ENCODE measurements around the gene VAV1.
"Not testable (repeated sequence)": the region's sequence is repeated elsewhere in the genome, so short reads cannot be mapped to it uniquely, and the experiment has no call there.

The VAV1 gene

DNA sequence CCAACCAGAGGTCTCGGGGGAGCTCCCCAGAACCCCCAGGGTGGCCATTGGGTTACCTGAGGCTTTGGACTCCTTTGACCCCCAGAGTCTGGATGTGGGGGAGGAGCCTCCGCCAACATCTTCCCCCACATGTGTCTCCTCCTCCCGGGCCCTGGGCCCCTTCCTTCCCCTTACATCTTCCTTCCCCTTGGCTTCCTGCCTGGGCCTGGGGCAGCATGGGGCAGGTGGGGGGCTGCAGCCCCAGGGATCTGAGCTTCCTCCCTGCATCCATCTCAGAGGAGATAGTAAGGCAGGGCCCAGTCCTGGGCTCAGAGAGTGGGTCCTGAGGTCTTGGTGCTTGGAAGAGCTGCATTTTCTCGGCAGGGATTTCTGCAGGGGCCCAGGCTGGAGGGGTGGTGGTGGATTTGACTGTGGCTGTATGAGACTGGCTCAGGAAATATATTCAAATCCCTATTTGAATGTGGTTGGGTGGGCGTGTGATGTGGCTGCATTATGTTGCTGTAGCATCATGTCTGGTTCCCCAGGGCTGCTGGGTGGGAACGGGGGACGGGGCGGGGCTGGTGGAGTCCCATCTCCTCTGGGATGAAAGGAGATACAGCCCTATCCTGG, 919 bp downstream of the VAV1 start:
- Histone ChIP-seq H3K4me3 (ENCODE audit: low read length) (no peak overlapping the region), H2AFZ (ENCODE audit: low read depth, low read length) (no peak overlapping the region), H3K36me3 (ENCODE audit: insufficient read depth, low read length) (no peaks in the 10 kb centered on the region), H3K27me3 (ENCODE audit: insufficient read depth, low read length) (peaks cover under 1% of the 10 kb centered on the region), H3K4me1 (ENCODE audit: insufficient read depth, low read length) (no peaks in the 10 kb centered on the region), H3K9me3 (ENCODE audit: low read length) (no peaks in the 10 kb centered on the region)

DNA sequence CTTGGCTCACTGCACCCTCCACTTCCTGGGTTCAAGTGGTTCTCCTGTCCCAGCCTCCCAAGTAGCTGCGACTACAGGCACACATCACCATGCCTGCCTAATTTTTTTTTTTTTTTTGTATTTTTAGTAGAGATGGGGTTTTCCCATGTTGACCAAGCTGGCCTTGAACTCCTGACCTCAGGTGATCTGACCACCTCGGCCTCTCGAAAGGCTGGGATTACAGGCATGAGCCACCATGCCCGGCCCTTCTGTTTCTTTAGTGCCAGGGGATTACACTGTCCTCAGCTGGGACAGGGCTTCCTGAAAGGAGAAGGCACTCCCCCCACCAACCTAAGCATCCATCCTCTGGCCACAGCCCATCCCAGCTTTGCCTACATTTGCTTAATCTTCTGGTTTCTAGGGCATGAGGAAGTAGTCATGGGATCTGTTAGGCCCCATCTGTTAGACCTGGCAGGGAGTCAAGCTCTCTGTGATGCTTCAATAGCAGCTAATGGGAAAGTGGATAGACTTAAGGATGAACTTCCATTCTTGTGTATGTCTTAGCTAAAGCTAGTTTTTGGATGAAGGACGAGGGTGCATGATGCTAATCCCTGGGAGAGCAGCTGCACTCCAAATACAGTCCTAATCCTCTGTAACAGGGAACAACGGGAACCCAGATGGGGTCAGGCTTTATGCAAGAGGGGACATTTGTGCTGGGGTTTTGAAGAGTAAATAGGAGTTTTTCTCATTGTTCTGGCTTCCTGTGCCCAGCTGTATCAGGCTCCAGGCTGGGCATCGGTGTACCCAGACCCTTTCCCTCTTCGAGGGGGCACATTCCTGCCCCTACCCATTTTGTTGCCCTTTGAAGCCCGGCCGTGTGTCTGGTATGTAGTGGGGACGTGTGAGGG, 2.6 kb downstream of the VAV1 start:
- Histone ChIP-seq H3K4me1 (ENCODE audit: insufficient read depth, low read length) (no peaks in the 10 kb centered on the region), H3K27me3 (ENCODE audit: insufficient read depth, low read length) (no peaks in the 10 kb centered on the region), H3K36me3 (ENCODE audit: insufficient read depth, low read length) (no peaks in the 10 kb centered on the region), H2AFZ (ENCODE audit: low read depth, low read length) (no peak overlapping the region), H3K4me3 (ENCODE audit: low read length) (no peak overlapping the region), H3K9me3 (ENCODE audit: low read length) (no peaks in the 10 kb centered on the region)

DNA sequence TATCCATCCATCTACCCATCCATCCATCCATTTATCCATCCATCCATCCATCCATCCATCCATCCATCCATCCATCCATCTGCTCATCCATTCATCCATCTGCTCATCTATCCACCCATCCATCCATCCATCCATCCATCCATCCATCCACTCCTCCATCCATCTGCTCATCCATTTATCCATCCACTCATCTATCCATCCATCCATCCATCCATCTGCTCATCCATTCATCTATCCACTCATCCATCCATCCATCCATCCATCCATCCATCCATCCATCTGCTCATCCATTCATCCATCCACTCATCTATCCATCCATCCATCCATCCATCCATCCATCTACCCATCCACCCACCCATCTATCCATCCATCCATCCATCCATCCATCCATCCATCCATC, 3.5 kb downstream of the VAV1 start:
- not testable (repeated sequence) for H3K4me1 ChIP-seq (ENCODE audit: insufficient read depth, low read length); H3K4me3 ChIP-seq (ENCODE audit: low read length); H2AFZ ChIP-seq (ENCODE audit: low read depth, low read length)

DNA sequence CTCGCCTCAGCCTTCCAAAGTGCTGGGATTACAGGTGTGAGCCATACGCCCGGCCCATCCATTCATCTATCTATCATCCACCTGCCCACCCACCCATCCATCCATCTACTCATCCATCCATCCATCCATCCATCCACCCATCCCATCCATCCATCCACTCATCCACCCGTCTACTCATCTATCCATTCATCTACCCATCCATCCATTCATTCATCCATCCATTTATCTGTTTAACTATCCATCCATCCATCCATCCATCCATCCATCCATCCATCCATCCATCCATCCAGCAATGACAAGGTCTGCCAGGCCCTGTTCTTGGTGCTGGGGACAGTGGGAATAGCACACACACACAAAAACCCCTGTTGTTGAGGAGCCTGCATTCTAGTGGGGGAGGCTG, 4.5 kb downstream of the VAV1 start:
- no peak overlapping the region for H3K4me3 ChIP-seq (ENCODE audit: low read length)
- no peaks in the 10 kb centered on the region for H3K36me3 ChIP-seq (ENCODE audit: insufficient read depth, low read length)
- H3K9me3 ChIP-seq (ENCODE audit: low read length): no peaks in the 10 kb centered on the region
- H3K27me3 ChIP-seq (ENCODE audit: insufficient read depth, low read length): no peaks in the 10 kb centered on the region
- H3K4me1 ChIP-seq (ENCODE audit: insufficient read depth, low read length): no peaks in the 10 kb centered on the region
- no peak overlapping the region for H2AFZ ChIP-seq (ENCODE audit: low read depth, low read length)

More for the DNA sequence above, 3.5 kb downstream of the VAV1 start:
- not testable (repeated sequence) for H3K36me3 ChIP-seq (ENCODE audit: insufficient read depth, low read length); H3K9me3 ChIP-seq (ENCODE audit: low read length); H3K27me3 ChIP-seq (ENCODE audit: insufficient read depth, low read length)

DNA sequence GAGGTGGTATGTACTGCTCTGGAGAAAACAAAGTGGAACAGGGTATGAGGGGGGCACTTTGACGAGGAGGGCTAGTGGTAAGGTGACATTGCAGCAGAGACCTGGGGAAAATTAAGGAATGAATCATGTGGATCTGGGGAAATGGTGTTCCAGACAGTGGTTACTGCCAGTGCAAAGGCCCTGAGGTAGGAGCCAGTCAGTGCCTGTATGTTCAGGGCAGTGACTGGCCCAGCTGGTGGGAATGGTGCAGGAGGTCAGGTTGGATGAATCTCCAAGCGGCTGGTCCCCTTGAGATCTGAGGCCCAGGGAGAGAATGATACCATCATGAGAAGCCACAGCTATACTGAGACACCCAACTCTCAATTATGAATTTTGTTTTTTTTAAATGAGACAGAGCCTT, 4.9 kb downstream of the VAV1 start:
- H3K27me3 ChIP-seq (ENCODE audit: insufficient read depth, low read length): no peaks in the 10 kb centered on the region
- no peaks in the 10 kb centered on the region for H3K36me3 ChIP-seq (ENCODE audit: insufficient read depth, low read length)
- H3K4me1 ChIP-seq (ENCODE audit: insufficient read depth, low read length): no peaks in the 10 kb centered on the region
- no peak overlapping the region for H3K4me3 ChIP-seq (ENCODE audit: low read length)
- H2AFZ ChIP-seq (ENCODE audit: low read depth, low read length): no peak overlapping the region
- H3K9me3 ChIP-seq (ENCODE audit: low read length): no peaks in the 10 kb centered on the region

DNA sequence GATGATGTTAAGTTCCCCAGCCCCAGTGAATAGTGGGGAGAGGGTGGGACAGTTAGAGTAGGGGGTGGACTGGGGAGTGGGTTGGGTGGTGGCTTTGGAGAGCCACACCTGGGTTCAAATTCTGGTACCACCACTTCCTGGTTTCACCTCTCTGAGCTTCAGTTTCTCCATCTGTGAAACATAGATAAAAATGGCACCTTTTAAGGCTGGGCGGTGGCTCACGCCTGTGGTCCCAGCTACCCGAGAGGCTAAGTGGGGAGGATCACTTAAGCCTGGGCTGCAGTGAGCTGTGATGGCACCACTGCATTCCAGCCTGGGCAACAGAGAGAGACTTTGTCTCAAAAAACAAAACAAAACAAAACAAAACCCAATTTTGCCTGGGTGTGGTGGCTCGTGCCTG, 5.9 kb downstream of the VAV1 start:
- Histone ChIP-seq H3K4me3 (ENCODE audit: low read length) (no peak overlapping the region), H3K27me3 (ENCODE audit: insufficient read depth, low read length) (no peaks in the 10 kb centered on the region), H2AFZ (ENCODE audit: low read depth, low read length) (no peak overlapping the region), H3K9me3 (ENCODE audit: low read length) (no peaks in the 10 kb centered on the region), H3K36me3 (ENCODE audit: insufficient read depth, low read length) (no peaks in the 10 kb centered on the region), H3K4me1 (ENCODE audit: insufficient read depth, low read length) (no peaks in the 10 kb centered on the region)

DNA sequence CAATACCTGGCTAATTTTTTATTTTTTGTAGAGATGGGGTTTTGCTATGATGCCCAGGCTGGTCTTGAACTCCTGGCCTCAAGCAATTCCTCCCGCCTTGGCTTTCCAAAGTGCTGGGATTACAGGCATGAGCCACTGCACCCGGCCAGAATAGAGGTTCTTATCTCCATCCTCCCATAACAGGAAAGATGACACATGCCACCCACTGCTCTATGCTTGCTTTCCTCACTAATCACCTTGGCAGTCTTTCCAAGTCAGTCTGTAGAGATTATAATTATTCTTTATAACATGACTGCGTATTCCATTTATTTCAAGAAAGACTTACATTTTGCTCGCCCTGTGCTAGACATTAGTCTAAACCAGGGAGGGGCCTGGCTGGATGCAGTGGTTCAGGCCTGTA, 6.7 kb downstream of the VAV1 start:
- no peaks in the 10 kb centered on the region for H3K36me3 ChIP-seq (ENCODE audit: insufficient read depth, low read length)
- no peak overlapping the region for H3K4me3 ChIP-seq (ENCODE audit: low read length)
- no peaks in the 10 kb centered on the region for H3K9me3 ChIP-seq (ENCODE audit: low read length)
- no peak overlapping the region for H2AFZ ChIP-seq (ENCODE audit: low read depth, low read length)
- H3K27me3 ChIP-seq (ENCODE audit: insufficient read depth, low read length): no peaks in the 10 kb centered on the region
- H3K4me1 ChIP-seq (ENCODE audit: insufficient read depth, low read length): no peaks in the 10 kb centered on the region

DNA sequence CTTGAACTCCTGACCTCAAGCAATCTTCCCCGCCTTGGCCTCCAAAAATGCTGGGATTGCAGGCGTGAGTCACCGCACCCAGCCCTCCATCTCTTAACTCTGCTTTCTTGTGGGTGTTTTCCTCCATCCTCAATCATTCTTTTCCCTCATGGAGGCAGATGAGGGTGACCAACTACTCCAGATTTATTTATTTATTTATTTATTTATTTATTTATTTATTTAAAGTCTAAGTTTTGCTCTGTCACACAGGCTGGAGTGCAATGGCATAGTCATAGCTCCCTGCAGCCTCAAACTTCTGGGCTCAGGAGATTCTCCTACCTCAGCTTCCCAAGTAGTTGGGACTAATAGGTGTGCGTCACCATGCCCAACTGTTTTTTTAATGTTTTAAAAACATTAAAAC, 14.9 kb downstream of the VAV1 start:
- no peak overlapping the region for H3K4me3 ChIP-seq (ENCODE audit: low read length)
- H3K27me3 ChIP-seq (ENCODE audit: insufficient read depth, low read length): no peaks in the 10 kb centered on the region
- no peak overlapping the region for H2AFZ ChIP-seq (ENCODE audit: low read depth, low read length)
- no peaks in the 10 kb centered on the region for H3K4me1 ChIP-seq (ENCODE audit: insufficient read depth, low read length)
- H3K36me3 ChIP-seq (ENCODE audit: insufficient read depth, low read length): no peaks in the 10 kb centered on the region
- H3K9me3 ChIP-seq (ENCODE audit: low read length): peaks cover 5% of the 10 kb centered on the region

DNA sequence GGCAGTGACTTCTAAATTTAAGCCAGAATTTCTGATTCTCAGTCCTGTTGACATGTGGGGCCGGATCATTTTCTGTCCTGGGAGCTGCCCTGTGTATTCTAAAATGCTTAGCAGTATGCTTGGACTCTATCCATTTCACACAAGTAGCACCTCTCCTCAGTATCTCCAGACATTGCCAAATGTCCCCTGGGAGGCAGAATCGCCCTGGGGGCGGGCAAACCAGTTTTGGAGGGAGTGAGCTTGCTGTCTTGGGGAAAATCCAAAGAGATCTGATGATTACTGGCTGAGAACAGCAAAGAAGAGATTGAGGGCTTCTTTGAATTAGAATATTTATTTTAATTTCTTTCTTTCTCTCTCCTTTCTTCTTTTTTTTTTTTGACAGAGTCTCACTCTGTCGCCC, 16.4 kb downstream of the VAV1 start:
- Histone ChIP-seq H2AFZ (ENCODE audit: low read depth, low read length) (no peak overlapping the region), H3K9me3 (ENCODE audit: low read length) (peaks cover 5% of the 10 kb centered on the region), H3K36me3 (ENCODE audit: insufficient read depth, low read length) (no peaks in the 10 kb centered on the region), H3K4me1 (ENCODE audit: insufficient read depth, low read length) (no peaks in the 10 kb centered on the region), H3K27me3 (ENCODE audit: insufficient read depth, low read length) (no peaks in the 10 kb centered on the region), H3K4me3 (ENCODE audit: low read length) (no peak overlapping the region)

DNA sequence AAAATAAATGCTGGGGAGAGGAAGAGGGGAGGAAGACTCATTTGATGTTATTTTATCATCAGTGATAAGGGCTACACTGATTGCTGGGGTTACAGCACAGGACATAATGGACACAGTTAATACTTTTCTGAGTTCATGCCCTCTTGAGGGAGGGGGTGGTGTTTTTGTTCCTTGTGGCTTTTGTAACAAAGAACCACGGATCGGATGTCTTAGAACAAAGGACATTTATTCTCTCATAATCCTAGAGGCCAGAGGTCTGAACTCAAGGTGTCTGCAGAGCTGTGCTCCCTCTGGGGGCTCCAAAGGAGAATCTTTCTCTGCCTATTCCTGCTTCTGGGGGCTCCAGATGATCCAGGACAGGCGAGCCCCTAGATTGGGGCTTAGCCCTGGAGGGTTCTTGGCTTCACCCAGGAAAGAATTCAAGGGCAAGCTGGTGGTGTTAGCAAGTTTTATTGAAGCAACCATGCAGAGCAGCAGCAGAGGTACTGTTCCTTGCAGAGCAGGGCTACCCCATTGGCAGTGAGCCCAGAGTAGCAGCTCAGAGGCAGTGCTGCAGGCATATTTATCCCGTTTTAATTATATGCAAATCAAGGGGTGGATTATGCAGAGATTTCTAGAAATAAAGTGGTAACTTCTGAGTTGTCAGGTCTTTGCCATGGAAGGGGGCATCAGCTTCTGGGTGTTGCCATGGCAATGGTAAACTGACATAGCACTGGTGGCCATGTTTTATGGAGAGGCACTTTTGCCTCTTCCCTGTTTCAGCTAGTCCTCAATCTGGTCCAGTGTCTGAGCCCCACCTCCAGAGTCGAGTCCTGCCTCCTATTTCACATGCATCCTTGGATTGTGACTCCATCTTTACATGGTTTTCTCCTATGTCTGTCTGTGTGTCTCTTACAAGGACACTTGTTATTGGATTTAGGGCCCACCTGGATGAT, 18.0 kb downstream of the VAV1 start:
- H3K36me3 ChIP-seq (ENCODE audit: insufficient read depth, low read length): no peaks in the 10 kb centered on the region
- H3K9me3 ChIP-seq (ENCODE audit: low read length): peaks cover 5% of the 10 kb centered on the region
- H3K27me3 ChIP-seq (ENCODE audit: insufficient read depth, low read length): no peaks in the 10 kb centered on the region
- H3K4me1 ChIP-seq (ENCODE audit: insufficient read depth, low read length): no peaks in the 10 kb centered on the region
- no peak overlapping the region for H2AFZ ChIP-seq (ENCODE audit: low read depth, low read length)
- H3K4me3 ChIP-seq (ENCODE audit: low read length): no peak overlapping the region

DNA sequence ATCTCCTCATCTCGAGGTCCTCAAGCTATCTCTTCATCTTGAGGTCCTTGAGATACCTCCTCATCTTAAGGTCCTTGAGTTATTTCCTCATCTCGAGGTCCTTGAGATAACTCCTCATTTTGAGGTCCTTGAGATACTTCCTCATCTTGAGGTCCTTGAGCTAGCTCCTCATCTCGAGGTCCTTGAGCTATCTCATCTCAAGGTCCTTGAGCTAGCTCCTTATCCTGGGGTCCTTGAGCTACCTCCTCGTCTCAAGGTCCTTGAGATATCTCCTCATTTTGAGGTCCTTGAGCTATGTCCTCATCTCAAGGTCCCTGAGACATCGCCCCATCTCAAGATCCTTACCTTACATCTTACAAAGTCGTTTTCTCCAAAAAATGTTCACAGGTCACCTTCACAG, 18.7 kb downstream of the VAV1 start:
- H3K4me3 ChIP-seq (ENCODE audit: low read length): no peak overlapping the region
- no peaks in the 10 kb centered on the region for H3K4me1 ChIP-seq (ENCODE audit: insufficient read depth, low read length)
- H3K27me3 ChIP-seq (ENCODE audit: insufficient read depth, low read length): no peaks in the 10 kb centered on the region
- H3K9me3 ChIP-seq (ENCODE audit: low read length): peaks cover 5% of the 10 kb centered on the region
- no peak overlapping the region for H2AFZ ChIP-seq (ENCODE audit: low read depth, low read length)
- H3K36me3 ChIP-seq (ENCODE audit: insufficient read depth, low read length): no peaks in the 10 kb centered on the region

DNA sequence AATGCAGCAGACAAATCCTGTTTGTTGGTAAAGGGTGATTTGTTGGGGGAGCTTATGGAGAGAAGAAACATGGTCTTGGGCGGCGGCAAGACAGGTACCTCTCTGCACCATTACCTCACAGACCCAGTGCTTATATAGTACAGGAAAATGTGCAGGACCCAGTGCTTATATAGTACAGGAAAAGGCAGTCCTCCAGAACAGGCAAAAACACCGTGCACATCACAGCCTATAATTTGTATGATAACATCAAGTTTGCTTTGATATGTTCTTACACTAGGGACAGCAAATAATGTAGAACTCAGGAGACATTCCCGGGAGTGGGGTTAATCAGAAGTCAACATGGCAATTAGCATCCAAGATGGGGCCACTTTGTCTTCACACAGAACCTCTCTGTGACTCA, 20.9 kb downstream of the VAV1 start:
- H3K36me3 ChIP-seq (ENCODE audit: insufficient read depth, low read length): no peaks in the 10 kb centered on the region
- H2AFZ ChIP-seq (ENCODE audit: low read depth, low read length): no peak overlapping the region
- no peaks in the 10 kb centered on the region for H3K27me3 ChIP-seq (ENCODE audit: insufficient read depth, low read length)
- H3K9me3 ChIP-seq (ENCODE audit: low read length): peaks cover 5% of the 10 kb centered on the region
- H3K4me1 ChIP-seq (ENCODE audit: insufficient read depth, low read length): no peaks in the 10 kb centered on the region
- H3K4me3 ChIP-seq (ENCODE audit: low read length): no peak overlapping the region

DNA sequence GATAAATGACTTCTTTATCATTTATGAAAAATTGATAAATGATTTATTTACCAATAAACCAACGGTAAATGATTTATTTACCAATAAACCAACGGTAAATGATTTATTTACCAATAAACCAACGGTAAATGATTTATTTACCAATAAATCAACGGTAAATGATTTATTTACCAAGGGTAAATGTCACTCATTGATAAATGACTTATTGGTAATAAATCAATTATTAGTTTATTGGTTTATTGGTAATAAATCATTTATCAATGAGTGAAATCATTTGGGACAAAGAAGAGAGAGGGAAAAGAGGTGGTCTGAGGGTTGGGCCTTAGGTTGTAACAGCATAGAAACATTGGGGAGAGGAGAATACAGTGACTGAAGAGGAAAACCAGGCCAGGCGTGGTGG, 21.5 kb downstream of the VAV1 start:
- H3K27me3 ChIP-seq (ENCODE audit: insufficient read depth, low read length): no peaks in the 10 kb centered on the region
- no peaks in the 10 kb centered on the region for H3K4me1 ChIP-seq (ENCODE audit: insufficient read depth, low read length)
- no peak overlapping the region for H2AFZ ChIP-seq (ENCODE audit: low read depth, low read length)
- no peak overlapping the region for H3K4me3 ChIP-seq (ENCODE audit: low read length)
- H3K9me3 ChIP-seq (ENCODE audit: low read length): peaks cover 5% of the 10 kb centered on the region
- no peaks in the 10 kb centered on the region for H3K36me3 ChIP-seq (ENCODE audit: insufficient read depth, low read length)

Data from neuron (in vitro differentiated cells).